Measurements from ENCODE around the gene IFIT5.
"Not testable (repeated sequence)": the region's sequence is repeated elsewhere in the genome, so short reads cannot be mapped to it uniquely, and the experiment has no call there.

IFIT5 gene

GRCh38 chr10:89413398-89413912 is 913 bp upstream of the IFIT5 start:
- FAIRE-seq, result no peak
- no peak for TF ChIP-seq POLR2A (IDR thresholded peaks at IDR 0.05; ENCODE audit: low read depth, low read length)
- DNase-seq (ENCODE audit: insufficient read length, low spot score), result no peak

- peak; percentile 55 for DNase-seq (ENCODE audit: insufficient read length, low spot score)
- peak; percentile 45 for FAIRE-seq
- TF ChIP-seq POLR2A (IDR thresholded peaks at IDR 0.05; ENCODE audit: low read depth, low read length), result no peak
Observed at GRCh38 chr10:89414879-89415821, 782 bp downstream of the IFIT5 start.

- FAIRE-seq (no peak), DNase-seq (ENCODE audit: insufficient read length, low spot score) (no peak)
- no peak for TF ChIP-seq POLR2A (IDR thresholded peaks at IDR 0.05; ENCODE audit: low read depth, low read length)
Observed at GRCh38 chr10:89416465-89416864, 2.1 kb downstream of the IFIT5 start.

GRCh38 chr10:89419548-89419947 is 5.2 kb downstream of the IFIT5 start:
- FAIRE-seq (no peak), DNase-seq (ENCODE audit: insufficient read length, low spot score) (no peak)
- no peak for TF ChIP-seq POLR2A (IDR thresholded peaks at IDR 0.05; ENCODE audit: low read depth, low read length)

GRCh38 chr10:89421018-89421476 is 6.7 kb downstream of the IFIT5 start:
- no peak for TF ChIP-seq POLR2A (IDR thresholded peaks at IDR 0.05; ENCODE audit: low read depth, low read length)
- no peak for FAIRE-seq
- no peak for DNase-seq (ENCODE audit: insufficient read length, low spot score)

GRCh38 chr10:89425000-89425399 is 10.6 kb downstream of the IFIT5 start:
- no peak for TF ChIP-seq POLR2A (IDR thresholded peaks at IDR 0.05; ENCODE audit: low read depth, low read length)
- DNase-seq (ENCODE audit: insufficient read length, low spot score) (no peak), FAIRE-seq (no peak)

GRCh38 chr10:89426230-89426868 is 12.0 kb downstream of the IFIT5 start:
- DNase-seq (ENCODE audit: insufficient read length, low spot score) (peak; percentile 49), FAIRE-seq (peak; percentile 99)
- TF ChIP-seq POLR2A (IDR thresholded peaks at IDR 0.05; ENCODE audit: low read depth, low read length), result no peak

- DNase-seq (ENCODE audit: insufficient read length, low spot score), result peak; percentile 41
- TF ChIP-seq POLR2A (IDR thresholded peaks at IDR 0.05; ENCODE audit: low read depth, low read length), result no peak
- FAIRE-seq, result peak; percentile 94
Observed at GRCh38 chr10:89427629-89428028, 13.3 kb downstream of the IFIT5 start.

GRCh38 chr10:89428877-89429276 is 14.5 kb downstream of the IFIT5 start:
- FAIRE-seq, result peak; percentile 68
- no peak for DNase-seq (ENCODE audit: insufficient read length, low spot score)
- TF ChIP-seq POLR2A (IDR thresholded peaks at IDR 0.05; ENCODE audit: low read depth, low read length), result no peak

- FAIRE-seq (peak; percentile 93), DNase-seq (ENCODE audit: insufficient read length, low spot score) (peak; percentile 17)
- no peak for TF ChIP-seq POLR2A (IDR thresholded peaks at IDR 0.05; ENCODE audit: low read depth, low read length)
Observed at GRCh38 chr10:89431977-89432376, 17.6 kb downstream of the IFIT5 start.

GRCh38 chr10:89438525-89438924 is 24.2 kb downstream of the IFIT5 start:
- DNase-seq (ENCODE audit: insufficient read length, low spot score) (no peak), FAIRE-seq (peak; percentile 50)
- TF ChIP-seq POLR2A (IDR thresholded peaks at IDR 0.05; ENCODE audit: low read depth, low read length), result no peak

GRCh38 chr10:89440226-89441009 is 26.1 kb downstream of the IFIT5 start:
- no peak for TF ChIP-seq POLR2A (IDR thresholded peaks at IDR 0.05; ENCODE audit: low read depth, low read length)
- no peak for DNase-seq (ENCODE audit: insufficient read length, low spot score)
- peak; percentile 62 for FAIRE-seq

GRCh38 chr10:89442289-89442688 is 27.9 kb downstream of the IFIT5 start:
- DNase-seq (ENCODE audit: insufficient read length, low spot score) (no peak), FAIRE-seq (no peak)
- TF ChIP-seq POLR2A (IDR thresholded peaks at IDR 0.05; ENCODE audit: low read depth, low read length), result no peak

GRCh38 chr10:89444819-89445218 is 30.5 kb downstream of the IFIT5 start:
- DNase-seq (ENCODE audit: insufficient read length, low spot score); FAIRE-seq: not testable (repeated sequence)
